ENCODE data around the gene OSCP1.

DNA sequence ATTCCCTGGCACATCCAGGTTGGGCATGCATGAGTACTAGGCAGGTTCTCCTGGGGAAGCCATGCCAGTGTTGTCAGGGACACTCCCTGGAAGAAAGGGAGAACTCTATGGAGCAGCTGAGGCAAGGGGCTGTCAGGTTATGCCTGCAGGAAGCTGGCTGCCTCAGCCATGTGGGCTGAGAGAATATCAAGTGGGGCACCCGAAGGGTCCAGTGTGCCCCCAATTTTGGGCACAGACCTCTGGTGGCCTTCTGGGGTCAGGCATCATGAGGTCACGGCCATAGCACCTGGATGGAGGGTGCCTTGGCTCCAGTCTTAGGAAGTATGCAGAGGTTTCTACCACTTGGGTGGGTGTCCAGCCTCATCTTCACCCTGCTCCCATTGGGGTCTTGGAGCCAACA, 29.9 kb upstream of the OSCP1 start:
- TF ChIP-seq, protein P1, sequence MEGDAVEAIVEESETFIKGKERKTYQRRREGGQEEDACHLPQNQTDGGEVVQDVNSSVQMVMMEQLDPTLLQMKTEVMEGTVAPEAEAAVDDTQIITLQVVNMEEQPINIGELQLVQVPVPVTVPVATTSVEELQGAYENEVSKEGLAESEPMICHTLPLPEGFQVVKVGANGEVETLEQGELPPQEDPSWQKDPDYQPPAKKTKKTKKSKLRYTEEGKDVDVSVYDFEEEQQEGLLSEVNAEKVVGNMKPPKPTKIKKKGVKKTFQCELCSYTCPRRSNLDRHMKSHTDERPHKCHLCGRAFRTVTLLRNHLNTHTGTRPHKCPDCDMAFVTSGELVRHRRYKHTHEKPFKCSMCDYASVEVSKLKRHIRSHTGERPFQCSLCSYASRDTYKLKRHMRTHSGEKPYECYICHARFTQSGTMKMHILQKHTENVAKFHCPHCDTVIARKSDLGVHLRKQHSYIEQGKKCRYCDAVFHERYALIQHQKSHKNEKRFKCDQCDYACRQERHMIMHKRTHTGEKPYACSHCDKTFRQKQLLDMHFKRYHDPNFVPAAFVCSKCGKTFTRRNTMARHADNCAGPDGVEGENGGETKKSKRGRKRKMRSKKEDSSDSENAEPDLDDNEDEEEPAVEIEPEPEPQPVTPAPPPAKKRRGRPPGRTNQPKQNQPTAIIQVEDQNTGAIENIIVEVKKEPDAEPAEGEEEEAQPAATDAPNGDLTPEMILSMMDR (conservative IDR thresholded peaks at IDR 0.05 in 1 of 2, IDR thresholded peaks at IDR 0.05 in 1 of 2; ENCODE audit: low read depth in 1 of 2, low read length in 2 of 2): no peak
- no peak for TF ChIP-seq EZH2 (IDR thresholded peaks at IDR 0.05; ENCODE audit: low read length, missing control alignments)

Data from fibroblast of lung (primary cell).